ENCODE data around the gene SETBP1.

GRCh38 chr18:45024357-45025088 is 343.8 kb downstream of the SETBP1 start:
- TF ChIP-seq ZNF274 (IDR thresholded peaks at IDR 0.05; ENCODE audit: low read depth, low read length) (no peak), YY1 (IDR thresholded peaks at IDR 0.05; ENCODE audit: insufficient read depth, insufficient read length) (no peak), SUZ12 (IDR thresholded peaks at IDR 0.05; ENCODE audit: extremely low read depth, insufficient read depth, insufficient read length) (no peak)
